GM19238 (cell line): ENCODE data around the gene QSER1.

Source experiments
- DNase-seq: peaks from one replicate; pipeline ENCODE4 v3.0.0; 2011; ENCODE audit warnings: low spot score; ENCODE audit not compliant: insufficient read length

The QSER1 gene

GRCh38 chr11:32890843-32891656, 1.6 kb upstream of the QSER1 start:
- DNase-seq = no peak

GRCh38 chr11:32891657-32892354, 805 bp upstream of the QSER1 start:
- DNase-seq = no peak

- DNase-seq = no peak
Observed at GRCh38 chr11:32893093-32893342, 407 bp downstream of the QSER1 start.

GRCh38 chr11:32893343-32894148, 935 bp downstream of the QSER1 start:
- peak; percentile 63 for DNase-seq

GRCh38 chr11:32894149-32894827, 1.7 kb downstream of the QSER1 start:
- DNase-seq = no peak

GRCh38 chr11:32894921-32895320, 2.3 kb downstream of the QSER1 start:
- no peak for DNase-seq

GRCh38 chr11:32895471-32895870, 2.9 kb downstream of the QSER1 start:
- no peak for DNase-seq

GRCh38 chr11:32897103-32897502, 4.5 kb downstream of the QSER1 start:
- DNase-seq = no peak

GRCh38 chr11:32899438-32899837, 6.8 kb downstream of the QSER1 start:
- no peak for DNase-seq

- DNase-seq = no peak
Observed at GRCh38 chr11:32902089-32902665, 9.6 kb downstream of the QSER1 start.

- no peak for DNase-seq
Observed at GRCh38 chr11:32905028-32905667, 12.5 kb downstream of the QSER1 start.

GRCh38 chr11:32908619-32909018, 16.0 kb downstream of the QSER1 start:
- no peak for DNase-seq

GRCh38 chr11:32911413-32911812, 18.8 kb downstream of the QSER1 start:
- DNase-seq = no peak

GRCh38 chr11:32913445-32913844, 20.8 kb downstream of the QSER1 start:
- DNase-seq = no peak

GRCh38 chr11:32916361-32916760, 23.8 kb downstream of the QSER1 start:
- DNase-seq = no peak

GRCh38 chr11:32916994-32917393, 24.4 kb downstream of the QSER1 start:
- no peak for DNase-seq

- DNase-seq = no peak
Observed at GRCh38 chr11:32918427-32918826, 25.8 kb downstream of the QSER1 start.

GRCh38 chr11:32919338-32919737, 26.7 kb downstream of the QSER1 start:
- no peak for DNase-seq

GRCh38 chr11:32920570-32920969, 28.0 kb downstream of the QSER1 start:
- DNase-seq = no peak

GRCh38 chr11:32921204-32921603, 28.6 kb downstream of the QSER1 start:
- no peak for DNase-seq

GRCh38 chr11:32931606-32932005, 39.0 kb downstream of the QSER1 start:
- no peak for DNase-seq
